LoVo (cell line): ENCODE data around the gene OPHN1.
A peak's percentile ranks its signal among the peaks of the same experiment; 100 is the strongest.
"Not testable (repeated sequence)": the region's sequence is repeated elsewhere in the genome, so short reads cannot be mapped to it uniquely, and the experiment has no call there.

Experiments used
- DNase-seq: peaks from one replicate; pipeline ENCODE4 v3.0.0-alpha.2; 2016; ENCODE audit warnings: low spot score

Gene OPHN1

GRCh38 chrX:68355629-68355920 is 77.7 kb downstream of the OPHN1 start:
- DNase-seq, result no peak

GRCh38 chrX:68354879-68355628 is 78.2 kb downstream of the OPHN1 start:
- no peak for DNase-seq

GRCh38 chrX:68345025-68345424 is 88.3 kb downstream of the OPHN1 start:
- DNase-seq, result no peak

GRCh38 chrX:68343551-68343950 is 89.7 kb downstream of the OPHN1 start:
- no peak for DNase-seq

GRCh38 chrX:68332201-68332731 is 101.0 kb downstream of the OPHN1 start:
- DNase-seq, result no peak

GRCh38 chrX:68326841-68327240 is 106.5 kb downstream of the OPHN1 start:
- DNase-seq, result not testable (repeated sequence)

- DNase-seq, result peak; percentile 46
Measured at GRCh38 chrX:68307769-68308168, 125.5 kb downstream of the OPHN1 start.

- DNase-seq, result no peak
Measured at GRCh38 chrX:68304602-68305001, 128.7 kb downstream of the OPHN1 start.

- DNase-seq, result no peak
Measured at GRCh38 chrX:68299898-68300297, 133.4 kb downstream of the OPHN1 start.

- DNase-seq, result no peak
Measured at GRCh38 chrX:68292471-68292870, 140.8 kb downstream of the OPHN1 start.

- no peak for DNase-seq
Measured at GRCh38 chrX:68288127-68288526, 145.2 kb downstream of the OPHN1 start.

- no peak for DNase-seq
Measured at GRCh38 chrX:68287419-68287818, 145.9 kb downstream of the OPHN1 start.

- DNase-seq, result no peak
Measured at GRCh38 chrX:68286980-68287379, 146.3 kb downstream of the OPHN1 start.

- no peak for DNase-seq
Measured at GRCh38 chrX:68286076-68286475, 147.2 kb downstream of the OPHN1 start.

- no peak for DNase-seq
Measured at GRCh38 chrX:68284281-68284904, 148.9 kb downstream of the OPHN1 start.

GRCh38 chrX:68273887-68274286 is 159.4 kb downstream of the OPHN1 start:
- no peak for DNase-seq

GRCh38 chrX:68264793-68265192 is 168.5 kb downstream of the OPHN1 start:
- DNase-seq, result not testable (repeated sequence)

- DNase-seq, result no peak
Measured at GRCh38 chrX:68261060-68261672, 172.1 kb downstream of the OPHN1 start.

GRCh38 chrX:68256990-68257389 is 176.3 kb downstream of the OPHN1 start:
- DNase-seq, result no peak

- no peak for DNase-seq
Measured at GRCh38 chrX:68254738-68255645, 178.3 kb downstream of the OPHN1 start.

- no peak for DNase-seq
Measured at GRCh38 chrX:68252664-68253063, 180.6 kb downstream of the OPHN1 start.

- DNase-seq, result no peak
Measured at GRCh38 chrX:68249903-68250302, 183.4 kb downstream of the OPHN1 start.
